Heart right ventricle (tissue), 16 donors: ENCODE results near the gene ADGRL3. TPM values are rescaled to one million over a fixed set of nuclear protein-coding genes. Genes with fewer than 3 reads are reported as not detected.

Experiments
- ATAC-seq, 8 donors: fragments of 200-7000 bp; cut with Tn5 transposase; one replicate each; pipeline ENCODE4 v1.9.1; 2020; ENCODE audit warnings: mild to moderate bottlenecking in 8 of 8, moderate library complexity in 8 of 8, moderate number of reproducible peaks in 1 of 8
- DNase-seq, 2 donors: peaks; one replicate each; pipeline ENCODE4 v3.0.0-alpha.2; 2020
- H3K27ac ChIP-seq, 10 donors: fragments of 200-600 bp; sonication (generic) in 2 of 10; one replicate each; pipeline versions ENCODE4 v1.5.0 to v1.8.0; 2020 to 2022; ENCODE audit warnings: mild to moderate bottlenecking in 3 of 10
- H3K27me3 ChIP-seq, 7 donors: fragments of 200-600 bp; one replicate each; pipeline ENCODE4 v1.8.0; 2021 to 2022; ENCODE audit warnings: mild to moderate bottlenecking in 2 of 7
- H3K36me3 ChIP-seq, 9 donors: fragments of 200-600 bp; sonication (generic) in 1 of 9; one replicate each; pipeline versions ENCODE4 v1.5.0 to v1.8.0; 2020 to 2022; ENCODE audit warnings: mild to moderate bottlenecking in 2 of 9
- H3K4me1 ChIP-seq, 9 donors: fragments of 200-600 bp; sonication (generic) in 1 of 9; one replicate each; pipeline versions ENCODE4 v1.5.0 to v1.8.0; 2020 to 2022; ENCODE audit warnings: mild to moderate bottlenecking in 4 of 9
- H3K4me3 ChIP-seq, 10 donors: fragments of 200-600 bp; sonication (generic) in 2 of 10; one replicate each; pipeline versions ENCODE4 v1.5.0 to v1.8.0; 2020 to 2022; ENCODE audit warnings: mild to moderate bottlenecking in 7 of 10, moderate library complexity in 2 of 10
- H3K9me3 ChIP-seq, 11 donors: fragments of 200-600 bp in 10 of 11; sonication (generic) in 2 of 11; one replicate each; pipeline versions ENCODE4 v1.5.0 to v1.8.0; 2013 to 2022; ENCODE audit warnings: mild to moderate bottlenecking in 2 of 11, control low read depth in 1 of 11, moderate library complexity in 1 of 11
- WGBS, 2 donors: extraction: QIAGEN DNeasy Blood & Tissue Kit; methylation state at CpG; one replicate each; pipeline ENCODE4 v1.1.7; 2013; ENCODE audit warnings: inconsistent platforms in 1 of 2; 5-methylcytosine and 5-hydroxymethylcytosine counted together
- intact Hi-C, 10 donors: fragments of 100-400 bp; cut with DNase I; formaldehyde crosslinking; loops; one replicate each; pipeline versions ENCODE4 v1.11.1 to v1.14.2; 2022
- polyA plus RNA-seq, 2 donors: library from polyadenylated mRNA; stranded (reverse); fragments of 200-250 nt; gene quantifications; one replicate each; pipeline ENCODE4 v1.2.3, GENCODE V29; 2013
- total RNA-seq, 10 donors: library from RNA; stranded (reverse); fragmentation: NEBNext Ultra II Directional in 3 of 10; extraction: Animal tissue kit (Norgen Biotek cat#: 25700) in 3 of 10; gene quantifications; one replicate each; pipeline versions ENCODE4 v1.2.1 to v1.2.4, GENCODE V29; 2021 to 2023
- TF ChIP-seq, protein P1 (sequence below), 9 donors: fragments of 200-600 bp; sonication (generic) in 2 of 9; IDR thresholded peaks; one replicate each; pipeline versions ENCODE4 v1.5.0 to v1.8.0; 2021 to 2022; ENCODE audit warnings: antibody characterized with exemption in 9 of 9, mild to moderate bottlenecking in 5 of 9, moderate library complexity in 1 of 9
- donor health status: Arrhythmogenic right ventricular cardiomyopathy.
- donor health status: ischemic (EF 13 %, LVEDD 7.1; RV severe dilation, severe dysfunction).
- donor health status: healthy with polysubstance abuse.
- donor health status: DM: no; HTN: yes; CAD: no.
- donor health status: DM: no; HTN: no; CAD: no.
- donor health status: ischemic (EF 25% LVEDD 6.9; RV normal size, moderate dysfunction).
- donor health status: ischemic (EF 25% LVEDD 5.7; RV mildly dilated, moderate dysfunction).
- donor health status: healthy.
- donor health status: DM: yes; HTN: yes; CAD: no.
- donor health status: Ischemic cardiomyopathy.
- donor health status: ischemic (EF 35%, LVEDD 5.7; RV mildly dilated, moderate dysfunction).
- donor health status: nonischemic (EF 11% LVEDD 7.7; RV severe dilation, severe dysfunction).
- donor health status: DM: yes; HTN: yes; CAD: no.
- donor health status: PGD.
- donor health status: ischemic (EF 29% LVEDD 5.4; RV normal size, mild dysfunction).
- donor health status: nonischemic (EF 23%, LVEDD 6.1; RV moderate dilation, normal function).

The ADGRL3 gene
- total and polyA plus RNA-seq, 12 donors: 0.36 to 20.9 (median 4.6) TPM

DNA sequence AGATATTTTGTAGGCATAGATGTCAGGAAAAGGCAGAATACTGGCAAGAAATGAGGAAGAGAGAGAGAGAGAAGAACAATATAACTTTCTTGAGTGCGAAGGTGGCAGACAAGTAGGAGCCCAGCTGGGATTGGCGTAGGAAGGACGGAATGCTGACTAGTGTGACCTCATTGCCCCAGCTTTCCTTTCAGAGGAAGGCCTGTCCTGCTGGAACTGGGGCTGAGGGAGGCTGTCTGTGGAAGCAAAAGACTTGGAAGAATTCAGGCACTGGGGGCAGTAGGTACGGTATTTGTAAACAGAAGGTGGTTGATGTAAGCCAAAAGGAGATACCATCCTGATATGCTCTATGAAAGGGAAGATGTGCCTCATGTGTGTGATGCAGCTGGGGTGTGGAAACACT lies 818.4 kb downstream of the ADGRL3 start:
- DNase-seq: no peak
- 81 to 85% methylated on average over 4 of the region's 4 CpGs for WGBS, 2 donors
- no peaks in the 10 kb centered on the region for H3K36me3 ChIP-seq

DNA sequence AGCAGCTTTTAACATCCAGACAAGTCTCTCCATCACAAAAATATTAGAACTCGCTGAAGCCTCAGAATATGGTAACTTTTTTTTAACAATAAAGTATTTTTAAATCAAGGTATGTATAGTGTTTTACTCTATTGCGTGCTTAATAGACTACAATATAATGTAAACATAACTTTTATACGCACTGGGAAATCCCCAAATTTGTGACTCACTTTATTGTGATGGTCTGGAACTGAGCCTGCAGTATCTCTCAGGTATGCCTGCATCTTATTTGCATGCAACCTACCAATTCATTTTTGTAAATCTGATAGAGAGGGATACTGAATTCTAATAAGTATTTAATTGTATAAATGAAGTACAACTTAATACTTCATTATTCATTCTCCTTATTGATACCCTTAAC lies 823.5 kb downstream of the ADGRL3 start:
- H3K9me3 ChIP-seq: no peaks in the 10 kb centered on the region

More for the DNA sequence above, 818.4 kb downstream of the ADGRL3 start:
- H3K27ac ChIP-seq: no peak overlapping the region
- no peaks in the 10 kb centered on the region for H3K9me3 ChIP-seq
- H3K27me3 ChIP-seq: no peaks in the 10 kb centered on the region
- no peak overlapping the region for H3K4me3 ChIP-seq
- ATAC-seq: no peak
- intact Hi-C loops: no loop called here
- TF ChIP-seq, protein P1, sequence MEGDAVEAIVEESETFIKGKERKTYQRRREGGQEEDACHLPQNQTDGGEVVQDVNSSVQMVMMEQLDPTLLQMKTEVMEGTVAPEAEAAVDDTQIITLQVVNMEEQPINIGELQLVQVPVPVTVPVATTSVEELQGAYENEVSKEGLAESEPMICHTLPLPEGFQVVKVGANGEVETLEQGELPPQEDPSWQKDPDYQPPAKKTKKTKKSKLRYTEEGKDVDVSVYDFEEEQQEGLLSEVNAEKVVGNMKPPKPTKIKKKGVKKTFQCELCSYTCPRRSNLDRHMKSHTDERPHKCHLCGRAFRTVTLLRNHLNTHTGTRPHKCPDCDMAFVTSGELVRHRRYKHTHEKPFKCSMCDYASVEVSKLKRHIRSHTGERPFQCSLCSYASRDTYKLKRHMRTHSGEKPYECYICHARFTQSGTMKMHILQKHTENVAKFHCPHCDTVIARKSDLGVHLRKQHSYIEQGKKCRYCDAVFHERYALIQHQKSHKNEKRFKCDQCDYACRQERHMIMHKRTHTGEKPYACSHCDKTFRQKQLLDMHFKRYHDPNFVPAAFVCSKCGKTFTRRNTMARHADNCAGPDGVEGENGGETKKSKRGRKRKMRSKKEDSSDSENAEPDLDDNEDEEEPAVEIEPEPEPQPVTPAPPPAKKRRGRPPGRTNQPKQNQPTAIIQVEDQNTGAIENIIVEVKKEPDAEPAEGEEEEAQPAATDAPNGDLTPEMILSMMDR (IDR thresholded peaks at IDR 0.05): no peak
- no peaks in the 10 kb centered on the region for H3K4me1 ChIP-seq

DNA sequence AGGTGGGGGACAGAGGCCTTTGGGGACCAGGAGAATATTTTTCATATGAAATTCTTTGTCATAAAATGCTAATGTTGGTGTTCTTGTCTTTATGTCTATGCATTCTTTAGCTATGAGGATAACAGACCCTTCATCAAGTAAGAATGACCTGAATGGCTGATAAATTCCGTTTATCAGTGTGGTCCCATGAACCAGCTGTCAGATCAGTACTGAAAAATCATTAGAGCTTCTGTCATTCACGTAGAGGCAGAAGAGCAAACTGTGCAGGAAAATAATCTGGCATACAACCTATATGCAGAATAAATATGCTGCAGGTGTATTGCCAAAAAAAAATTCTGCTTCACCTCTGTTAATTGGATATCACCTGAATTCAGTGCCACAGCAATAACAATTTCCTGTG lies 828.6 kb downstream of the ADGRL3 start:
- WGBS, 2 donors: 46 to 49% methylated on average over 2 of the region's 2 CpGs
- Histone ChIP-seq H3K27ac (no peak overlapping the region), H3K27me3 (no peaks in the 10 kb centered on the region), H3K9me3 (no peaks in the 10 kb centered on the region), H3K4me3 (no peak overlapping the region), H3K36me3 (no peaks in the 10 kb centered on the region), H3K4me1 (no peaks in the 10 kb centered on the region)
- intact Hi-C loops: no loop called here
- TF ChIP-seq, protein P1 (IDR thresholded peaks at IDR 0.05): no peak
- ATAC-seq (no peak), DNase-seq (no peak)

More for the DNA sequence above, 823.5 kb downstream of the ADGRL3 start:
- H3K27me3 ChIP-seq: no peaks in the 10 kb centered on the region
- no peak for ATAC-seq
- no peaks in the 10 kb centered on the region for H3K36me3 ChIP-seq
- WGBS, 2 donors: 89% methylated on average over 3 of the region's 3 CpGs
- no peak overlapping the region for H3K4me3 ChIP-seq
- intact Hi-C loops: no loop called here
- no peak overlapping the region for H3K27ac ChIP-seq
- H3K4me1 ChIP-seq: no peaks in the 10 kb centered on the region
- DNase-seq: no peak
- TF ChIP-seq, protein P1 (IDR thresholded peaks at IDR 0.05): no peak

DNA sequence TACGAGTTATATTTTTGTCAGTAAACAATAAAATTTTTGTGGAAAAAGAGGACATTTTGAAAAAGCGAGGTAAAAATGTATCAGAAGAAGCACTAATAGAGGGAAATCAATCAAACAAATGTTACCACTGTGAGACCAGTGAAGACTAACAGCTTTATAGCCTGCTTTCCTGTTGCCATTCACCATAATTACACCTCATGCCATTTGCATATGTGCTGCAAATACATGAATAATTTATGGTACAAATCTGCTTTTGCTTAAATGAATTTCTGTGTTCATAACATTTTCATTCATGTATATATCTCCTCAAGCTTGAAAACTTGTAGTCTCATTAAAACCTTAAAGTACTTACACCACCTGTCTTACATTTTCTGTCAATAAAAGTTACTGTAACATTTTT lies 830.8 kb downstream of the ADGRL3 start:
- DNase-seq: no peak
- 60 to 63% methylated on average over 2 of the region's 2 CpGs for WGBS, 2 donors
- H3K36me3 ChIP-seq: no peaks in the 10 kb centered on the region
- no peak overlapping the region for H3K27ac ChIP-seq
- H3K9me3 ChIP-seq: no peaks in the 10 kb centered on the region
- no peak overlapping the region for H3K4me3 ChIP-seq
- ATAC-seq: no peak
- no peaks in the 10 kb centered on the region for H3K27me3 ChIP-seq
- intact Hi-C loops: no loop called here
- TF ChIP-seq, protein P1 (IDR thresholded peaks at IDR 0.05): no peak
- no peaks in the 10 kb centered on the region for H3K4me1 ChIP-seq
